K562 (cell line): ENCODE measurements around the gene MYO6. TPM values are rescaled to one million over a fixed set of nuclear protein-coding genes. Genes with fewer than 3 reads are reported as not detected.

Source experiments
- ATAC-seq: fragments of 200-7000 bp; cut with Tn5 transposase; 3 replicates; pipeline ENCODE4 v1.9.1; 2020; ENCODE audit warnings: moderate library complexity
- BruUV-seq: library from RNA; stranded (reverse); fragments of 400-500 nt; replicated peaks from 2 replicates; lab custom pipeline; 2021; lab: Mats Ljungman, UMichigan
- CTCF ChIA-PET: fragments of 300-600 bp; formaldehyde crosslinking; extraction: SDS; loops from one replicate; lab custom pipeline; 2021; ENCODE audit warnings: low intra/inter-chr PET ratio; lab: Yijun Ruan, JAX
- POLR2A ChIA-PET: fragments of 300-600, 350-650 bp; sonication (Branson Sonifier 250); formaldehyde crosslinking; extraction: SDS; loops from one replicate; lab custom pipeline; 2021; ENCODE audit warnings: antibody characterized with exemption, inconsistent platforms; lab: Yijun Ruan, JAX
- DNase-seq, 4 experiments: peaks; one replicate each; pipeline versions ENCODE4 v3.0.0 to v3.0.0-alpha.2; 2011 to 2018; ENCODE audit warnings: low spot score in 3 of 4, mixed read lengths in 3 of 4; ENCODE audit errors: extremely low read depth in 1 of 4
- FAIRE-seq: peaks from 2 replicates; lab custom pipeline; 2011; peaks lifted over from hg19 to GRCh38; lab: Jason Lieb, UNC
- H2AFZ ChIP-seq: 2 replicates; pipeline ENCODE4 v1.6.0; 2011; ENCODE audit warnings: low read depth, low read length, control low read depth, inconsistent platforms
- H3K27ac ChIP-seq: fragments of 200-600 bp; 3 replicates; pipeline ENCODE4 v1.8.0; 2011; ENCODE audit warnings: low read depth, mild to moderate bottlenecking, control low read depth, inconsistent platforms, low read length, moderate library complexity, mixed read lengths; ENCODE audit errors: extremely low read depth
- H3K27me3 ChIP-seq, 2 experiments: fragments of 300-600 bp in 1 of 2; 2 replicates in 1 of 2; 3 replicates in 1 of 2; pipeline versions ENCODE4 v1.6.0 to v1.8.0; 2011; ENCODE audit warnings: inconsistent platforms in 2 of 2, low read length in 2 of 2, mild to moderate bottlenecking in 1 of 2, mixed read lengths in 1 of 2, moderate library complexity in 1 of 2; ENCODE audit not compliant: control insufficient read depth in 2 of 2, insufficient read depth in 2 of 2
- H3K36me3 ChIP-seq: fragments of 300-600 bp; 3 replicates; pipeline ENCODE4 v1.8.0; 2011; ENCODE audit warnings: mild to moderate bottlenecking, low read length, inconsistent platforms; ENCODE audit not compliant: control insufficient read depth, insufficient read depth
- H3K4me1 ChIP-seq, 2 experiments: fragments of 200-600 bp in 1 of 2; replicated peaks in 1 of 2; 2 replicates in 1 of 2; 3 replicates in 1 of 2; pipeline versions ENCODE4 v1.5.1 to v1.8.0; 2011; ENCODE audit warnings: inconsistent platforms in 2 of 2, low read length in 2 of 2, mild to moderate bottlenecking in 1 of 2, mixed read lengths in 1 of 2, moderate library complexity in 1 of 2; ENCODE audit not compliant: control insufficient read depth in 2 of 2, insufficient read depth in 2 of 2
- H3K4me2 ChIP-seq: 2 replicates; pipeline ENCODE4 v1.6.1; 2011; ENCODE audit warnings: low read length, control low read depth, inconsistent platforms, mixed read lengths; ENCODE audit not compliant: insufficient read depth
- H3K4me3 ChIP-seq: fragments of 200-600 bp; sonication (generic), shearing (Covaris generic); 2 replicates; pipeline ENCODE4 v1.5.1; 2016; ENCODE audit warnings: control low read depth, inconsistent platforms
- H3K79me2 ChIP-seq: fragments of 200-600 bp; 3 replicates; pipeline ENCODE4 v1.8.0; 2011; ENCODE audit warnings: low read length, inconsistent platforms; ENCODE audit not compliant: control insufficient read depth, insufficient read depth
- H3K9ac ChIP-seq, 2 experiments: 2 replicates each; pipeline versions ENCODE4 v1.6.0 to v1.6.1; 2011; ENCODE audit warnings: low read depth in 2 of 2, low read length in 2 of 2, control low read depth in 1 of 2, inconsistent platforms in 1 of 2, mild to moderate bottlenecking in 1 of 2, mixed read lengths in 1 of 2; ENCODE audit not compliant: insufficient read depth in 1 of 2
- H3K9me1 ChIP-seq: one replicate; pipeline ENCODE4 v1.6.0; 2011; ENCODE audit warnings: inconsistent platforms, mild to moderate bottlenecking, low read length, moderate library complexity; ENCODE audit not compliant: control insufficient read depth, insufficient read depth
- H3K9me3 ChIP-seq: replicated peaks from 2 replicates; pipeline ENCODE4 v1.5.1; 2011; ENCODE audit warnings: low read depth, low read length, inconsistent platforms; ENCODE audit not compliant: control insufficient read depth, insufficient read depth
- H4K20me1 ChIP-seq: replicated peaks from 2 replicates; pipeline ENCODE4 v1.6.1; 2011; ENCODE audit warnings: low read length, inconsistent platforms, mixed read lengths; ENCODE audit not compliant: control insufficient read depth, insufficient read depth
- BCLAF1 ChIP-seq, 2 experiments: fragments of 450-650 bp in 1 of 2; IDR thresholded peaks; 2 replicates each; pipeline ENCODE4 v1.6.1; 2011 to 2017; ENCODE audit warnings: low read depth in 2 of 2, antibody characterized with exemption in 1 of 2, borderline replicate concordance in 1 of 2, low read length in 1 of 2, mild to moderate bottlenecking in 1 of 2, mixed read lengths in 1 of 2; ENCODE audit not compliant: control insufficient read depth in 1 of 2
- BHLHE40 ChIP-seq: IDR thresholded peaks from 2 replicates; pipeline ENCODE4 v1.6.1; 2011; ENCODE audit warnings: low read length, improper control_type of control experiment
- POLR2H ChIP-seq: IDR thresholded peaks from 2 replicates; pipeline ENCODE4 v1.6.1; 2016; ENCODE audit warnings: missing genetic modification characterization, low read depth, mild to moderate bottlenecking, control low read depth, missing compliant biosample characterization, moderate library complexity
- POU5F1 ChIP-seq: fragments of 150-350 bp; IDR thresholded peaks from 2 replicates; pipeline ENCODE4 v1.6.1; 2014; ENCODE audit warnings: borderline replicate concordance, low read length, low read depth, mild to moderate bottlenecking; ENCODE audit not compliant: partially characterized antibody
- TEAD4 ChIP-seq, 2 experiments: sonication (generic) in 1 of 2; formaldehyde crosslinking in 1 of 2; IDR thresholded peaks; 2 replicates each; pipeline versions ENCODE4 v1.6.1 to v1.8.0; 2012 to 2022; ENCODE audit warnings: borderline replicate concordance in 1 of 2, inconsistent platforms in 1 of 2, low read length in 1 of 2, mild to moderate bottlenecking in 1 of 2, missing genetic modification reagents in 1 of 2
- WGBS: fragments of 100-300 bp; shearing (Covaris generic); methylation state at CpG from one replicate; pipeline ENCODE4 v1.1.6; 2016; ENCODE audit warnings: low coverage, mixed read lengths; ENCODE audit not compliant: insufficient coverage; ENCODE audit errors: missing lambda C conversion rate; 5-methylcytosine and 5-hydroxymethylcytosine counted together
- in situ Hi-C: fragments of 300-500 bp; cut with MboI; formaldehyde crosslinking; loops from 4 replicates; pipeline ENCODE4 v1.15.0; 2018; ENCODE audit warnings: inconsistent platforms, mixed read lengths
- intact Hi-C: fragments of 100-400 bp; cut with micrococcal nuclease; formaldehyde crosslinking; loops from 2 replicates; pipeline ENCODE4 v1.14.2; 2022
- polyA plus RNA-seq, 8 experiments: library from polyadenylated mRNA; depleted of rRNA in 4 of 8; stranded (reverse) in 5 of 8; unstranded in 3 of 8; fragments of >200 nt; fragmentation: Nextera tagmentation in 2 of 8; fragmentation: Illumina TruSeq in 1 of 8; extraction: Ambion mirVana in 2 of 8; extraction: Trizol in 1 of 8; gene quantifications; 2 replicates each; pipeline versions ENCODE4 v1.2.1 to v1.2.3, GENCODE V29; 2011 to 2014; ENCODE audit warnings: inconsistent platforms in 1 of 8, missing spikeins in 1 of 8
- total RNA-seq, 7 experiments: library from RNA; depleted of rRNA in 6 of 7; stranded (reverse); fragments of >200 nt in 6 of 7; fragmentation: Illumina TruSeq in 2 of 7; extraction: Trizol in 2 of 7; gene quantifications; 2 replicates each; pipeline versions ENCODE4 v1.2.1 to v1.2.3, GENCODE V29; 2011 to 2021; ENCODE audit warnings: low replicate concordance in 1 of 7
- TF ChIP-seq, protein P1 (sequence below): sonication (generic); formaldehyde crosslinking; IDR thresholded peaks from 2 replicates; pipeline ENCODE4 v1.8.0; 2022; ENCODE audit warnings: mild to moderate bottlenecking, missing genetic modification reagents, borderline replicate concordance
- TF ChIP-seq, protein P2 (sequence below): IDR thresholded peaks from 2 replicates; pipeline ENCODE4 v1.6.1; 2014; ENCODE audit warnings: antibody characterized with exemption
- TF ChIP-seq, protein P3 (sequence below): conservative IDR thresholded peaks from 2 replicates; pipeline ENCODE4 v1.6.1; 2011; ENCODE audit warnings: low read depth, mild to moderate bottlenecking, low read length; ENCODE audit not compliant: control insufficient read depth

Gene MYO6
- total and polyA plus RNA-seq, 9 of the 15 experiments (the other 6 are each of a cell fraction or from before 2014, with no cell fraction given), result 1.3 to 5.5 (median 2.7) TPM

DNA sequence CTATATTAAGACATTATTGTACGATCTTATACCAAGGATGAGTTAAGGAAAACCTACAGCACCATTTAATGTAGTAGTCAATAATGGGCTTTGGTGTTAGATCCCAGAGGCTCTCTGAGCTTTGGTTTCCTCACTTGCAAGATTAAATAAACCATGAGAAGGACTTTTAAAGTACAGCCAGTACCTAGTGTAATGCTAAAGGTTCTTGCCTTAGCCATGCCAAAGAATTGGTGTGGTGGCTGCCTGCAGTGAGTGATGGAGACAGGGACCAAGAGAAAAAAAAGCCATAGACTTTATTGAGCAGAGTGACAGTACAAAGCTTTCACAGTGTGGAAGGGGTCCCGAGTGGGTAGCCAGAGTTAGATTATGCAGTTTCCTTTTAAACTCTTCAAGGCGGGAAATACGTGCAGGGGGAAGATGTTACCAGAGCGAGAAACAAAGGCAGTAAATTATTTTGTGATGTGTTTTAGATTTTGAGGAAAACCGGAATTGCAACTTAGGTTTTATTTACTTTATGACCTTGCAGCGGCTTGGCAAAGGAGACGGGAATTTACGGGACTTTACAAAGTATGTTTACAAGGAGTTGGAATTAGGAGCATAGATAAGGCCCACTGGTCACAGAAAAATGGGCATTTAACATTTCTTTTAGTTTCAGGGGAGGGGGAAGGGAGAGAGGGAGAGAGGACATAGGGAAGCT, 100.4 kb downstream of the MYO6 start:
- Histone ChIP-seq H3K4me3 (no peak overlapping the region), H3K36me3 (no peaks in the 10 kb centered on the region), H3K79me2 (no peaks in the 10 kb centered on the region), H3K9ac (no peak overlapping the region), H3K4me1 (no peaks in the 10 kb centered on the region), H3K9me1 (no peaks in the 10 kb centered on the region), H3K27me3 (no peaks in the 10 kb centered on the region), H4K20me1 (no peaks in the 10 kb centered on the region), H2AFZ (no peak overlapping the region), H3K4me2 (no peak overlapping the region), H3K9me3 (no peaks in the 10 kb centered on the region), H3K27ac (no peak overlapping the region)
- ChIA-PET POLR2A (no interaction called here), CTCF (no interaction called here)
- FAIRE-seq (no peak), DNase-seq (no peak), ATAC-seq (no peak)
- 4% methylated on average over 9 of the region's 9 CpGs for WGBS
- intact Hi-C loops, result loop anchor here (10.0 kb wide), 1 partner anchor 85 kb away; no protein-coding TSS in a partner anchor
- no TSS peak for BruUV-seq
- in situ Hi-C loops, result no loop called here
- TF ChIP-seq POU5F1 (no peak), TEAD4 (IDR thresholded peaks at IDR 0.05; ENCODE audit: low read length) (no peak), TEAD4 (CRISPR knock-in tag; IDR thresholded peaks at IDR 0.05; ENCODE audit: borderline replicate concordance) (no peak), BHLHE40 (no peak), POLR2H (tag) (no peak), BCLAF1 (IDR thresholded peaks at IDR 0.05; ENCODE audit: borderline replicate concordance in 1 of 2, control insufficient read depth in 1 of 2, low read depth in 2 of 2, low read length in 1 of 2) (no peak)
- TF ChIP-seq, protein P1, sequence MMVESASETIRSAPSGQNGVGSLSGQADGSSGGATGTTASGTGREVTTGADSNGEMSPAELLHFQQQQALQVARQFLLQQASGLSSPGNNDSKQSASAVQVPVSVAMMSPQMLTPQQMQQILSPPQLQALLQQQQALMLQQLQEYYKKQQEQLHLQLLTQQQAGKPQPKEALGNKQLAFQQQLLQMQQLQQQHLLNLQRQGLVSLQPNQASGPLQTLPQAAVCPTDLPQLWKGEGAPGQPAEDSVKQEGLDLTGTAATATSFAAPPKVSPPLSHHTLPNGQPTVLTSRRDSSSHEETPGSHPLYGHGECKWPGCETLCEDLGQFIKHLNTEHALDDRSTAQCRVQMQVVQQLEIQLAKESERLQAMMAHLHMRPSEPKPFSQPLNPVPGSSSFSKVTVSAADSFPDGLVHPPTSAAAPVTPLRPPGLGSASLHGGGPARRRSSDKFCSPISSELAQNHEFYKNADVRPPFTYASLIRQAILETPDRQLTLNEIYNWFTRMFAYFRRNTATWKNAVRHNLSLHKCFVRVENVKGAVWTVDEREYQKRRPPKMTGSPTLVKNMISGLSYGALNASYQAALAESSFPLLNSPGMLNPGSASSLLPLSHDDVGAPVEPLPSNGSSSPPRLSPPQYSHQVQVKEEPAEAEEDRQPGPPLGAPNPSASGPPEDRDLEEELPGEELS (CRISPR knock-in tag), result no peak
- TF ChIP-seq, protein P2, sequence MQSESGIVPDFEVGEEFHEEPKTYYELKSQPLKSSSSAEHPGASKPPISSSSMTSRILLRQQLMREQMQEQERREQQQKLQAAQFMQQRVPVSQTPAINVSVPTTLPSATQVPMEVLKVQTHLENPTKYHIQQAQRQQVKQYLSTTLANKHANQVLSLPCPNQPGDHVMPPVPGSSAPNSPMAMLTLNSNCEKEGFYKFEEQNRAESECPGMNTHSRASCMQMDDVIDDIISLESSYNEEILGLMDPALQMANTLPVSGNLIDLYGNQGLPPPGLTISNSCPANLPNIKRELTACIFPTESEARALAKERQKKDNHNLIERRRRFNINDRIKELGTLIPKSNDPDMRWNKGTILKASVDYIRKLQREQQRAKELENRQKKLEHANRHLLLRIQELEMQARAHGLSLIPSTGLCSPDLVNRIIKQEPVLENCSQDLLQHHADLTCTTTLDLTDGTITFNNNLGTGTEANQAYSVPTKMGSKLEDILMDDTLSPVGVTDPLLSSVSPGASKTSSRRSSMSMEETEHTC, result no peak
- TF ChIP-seq, protein P3, sequence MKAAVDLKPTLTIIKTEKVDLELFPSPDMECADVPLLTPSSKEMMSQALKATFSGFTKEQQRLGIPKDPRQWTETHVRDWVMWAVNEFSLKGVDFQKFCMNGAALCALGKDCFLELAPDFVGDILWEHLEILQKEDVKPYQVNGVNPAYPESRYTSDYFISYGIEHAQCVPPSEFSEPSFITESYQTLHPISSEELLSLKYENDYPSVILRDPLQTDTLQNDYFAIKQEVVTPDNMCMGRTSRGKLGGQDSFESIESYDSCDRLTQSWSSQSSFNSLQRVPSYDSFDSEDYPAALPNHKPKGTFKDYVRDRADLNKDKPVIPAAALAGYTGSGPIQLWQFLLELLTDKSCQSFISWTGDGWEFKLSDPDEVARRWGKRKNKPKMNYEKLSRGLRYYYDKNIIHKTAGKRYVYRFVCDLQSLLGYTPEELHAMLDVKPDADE, result no peak
